Cortex of kidney (tissue), 1 donor: ENCODE measurements around the gene RRP1.

Experiments
- DNase-seq: peaks from one replicate; lab custom pipeline; 2025; lab: John Stamatoyannopoulos, UW

The RRP1 gene, protein sequence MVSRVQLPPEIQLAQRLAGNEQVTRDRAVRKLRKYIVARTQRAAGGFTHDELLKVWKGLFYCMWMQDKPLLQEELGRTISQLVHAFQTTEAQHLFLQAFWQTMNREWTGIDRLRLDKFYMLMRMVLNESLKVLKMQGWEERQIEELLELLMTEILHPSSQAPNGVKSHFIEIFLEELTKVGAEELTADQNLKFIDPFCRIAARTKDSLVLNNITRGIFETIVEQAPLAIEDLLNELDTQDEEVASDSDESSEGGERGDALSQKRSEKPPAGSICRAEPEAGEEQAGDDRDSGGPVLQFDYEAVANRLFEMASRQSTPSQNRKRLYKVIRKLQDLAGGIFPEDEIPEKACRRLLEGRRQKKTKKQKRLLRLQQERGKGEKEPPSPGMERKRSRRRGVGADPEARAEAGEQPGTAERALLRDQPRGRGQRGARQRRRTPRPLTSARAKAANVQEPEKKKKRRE

GRCh38 chr21:43789276-43790009, at the start of gene RRP1:
Gene RRP1, plus strand, starts transcription at chr21:43789577. Its CDS starts 53 bp downstream, at chr21:43789630.
- peak; percentile 30 for DNase-seq

GRCh38 chr21:43739621-43740435, 49.5 kb upstream of the RRP1 start:
- DNase-seq, result no peak

GRCh38 chr21:43740497-43741156, 48.8 kb upstream of the RRP1 start:
- DNase-seq, result no peak

- DNase-seq, result no peak
Measured at GRCh38 chr21:43741423-43742096, 47.8 kb upstream of the RRP1 start.

DNA sequence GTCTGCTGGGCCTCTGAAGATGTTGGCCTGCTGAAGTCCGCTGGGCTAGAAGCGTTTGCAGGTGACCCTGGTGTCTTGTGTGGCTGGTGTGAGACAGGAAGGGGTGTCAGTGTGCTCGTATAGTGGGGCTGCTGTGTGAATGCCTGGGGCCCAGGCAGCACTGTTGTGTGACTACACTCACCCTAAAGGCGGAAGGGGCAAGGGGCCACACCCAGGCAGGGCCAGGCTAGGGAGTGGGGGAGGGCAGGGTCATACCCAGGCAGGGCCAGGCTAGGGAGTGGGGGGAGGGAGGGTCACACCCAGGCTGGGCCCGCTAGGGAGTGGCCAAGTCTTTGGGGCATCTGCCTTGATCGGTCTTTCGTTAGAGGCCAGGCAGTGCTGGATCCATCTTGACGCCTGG, 45.4 kb upstream of the RRP1 start:
- no peak for DNase-seq

DNA sequence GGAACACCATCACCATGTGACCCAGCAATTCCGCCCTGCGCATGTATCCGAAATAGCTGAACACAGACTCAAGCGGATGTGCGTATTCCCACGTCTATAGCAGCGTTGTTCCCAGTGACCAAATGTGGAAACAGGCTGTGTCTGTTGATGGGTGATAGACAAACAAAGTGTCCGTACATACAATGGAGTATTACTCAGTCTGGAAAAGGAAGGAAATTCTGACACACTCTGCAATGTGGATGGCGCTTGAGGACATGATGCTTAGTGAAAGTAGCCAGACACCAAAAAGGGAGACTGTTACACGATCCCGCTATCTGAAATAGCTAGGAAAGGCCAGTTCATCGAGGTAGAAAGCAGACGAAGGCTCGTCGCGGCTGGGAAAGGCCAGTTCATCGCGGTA, 44.7 kb upstream of the RRP1 start:
- DNase-seq, result no peak

DNA sequence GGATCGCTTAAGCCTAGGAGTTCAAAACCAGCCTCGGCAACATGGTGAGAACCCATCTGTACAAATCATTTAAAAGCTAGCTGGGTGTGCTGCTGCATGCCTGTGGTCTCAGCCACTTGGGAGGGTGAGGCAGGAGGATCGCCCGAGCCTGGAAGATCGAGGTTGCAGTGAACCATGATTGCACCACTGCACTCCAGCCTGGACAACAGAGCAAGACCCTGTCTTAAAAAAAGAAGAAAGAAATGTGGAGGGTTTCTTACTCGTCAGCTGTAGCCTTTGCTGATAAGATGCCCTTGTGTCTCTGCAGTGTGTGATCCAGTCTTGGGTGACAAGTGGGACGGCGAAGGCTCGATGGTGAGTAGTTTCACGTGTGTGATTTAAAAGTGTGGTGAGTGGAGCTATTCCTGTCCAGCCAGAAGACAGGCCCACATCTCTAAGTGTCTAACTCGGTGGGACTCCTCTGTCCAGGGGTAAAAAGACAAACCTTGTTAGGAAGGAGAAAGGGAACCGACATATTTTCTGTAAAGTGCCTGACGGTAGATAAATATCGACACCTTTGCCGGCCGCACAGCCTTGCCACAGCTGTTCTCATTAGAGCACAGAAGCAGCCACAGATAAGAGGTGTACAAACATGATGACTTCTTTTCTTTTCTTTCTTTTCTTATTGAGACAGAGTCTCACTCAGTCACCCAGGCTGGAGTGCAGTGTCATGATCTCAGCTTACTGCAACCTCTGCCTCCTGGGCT, 43.4 kb upstream of the RRP1 start:
- no peak for DNase-seq

DNA sequence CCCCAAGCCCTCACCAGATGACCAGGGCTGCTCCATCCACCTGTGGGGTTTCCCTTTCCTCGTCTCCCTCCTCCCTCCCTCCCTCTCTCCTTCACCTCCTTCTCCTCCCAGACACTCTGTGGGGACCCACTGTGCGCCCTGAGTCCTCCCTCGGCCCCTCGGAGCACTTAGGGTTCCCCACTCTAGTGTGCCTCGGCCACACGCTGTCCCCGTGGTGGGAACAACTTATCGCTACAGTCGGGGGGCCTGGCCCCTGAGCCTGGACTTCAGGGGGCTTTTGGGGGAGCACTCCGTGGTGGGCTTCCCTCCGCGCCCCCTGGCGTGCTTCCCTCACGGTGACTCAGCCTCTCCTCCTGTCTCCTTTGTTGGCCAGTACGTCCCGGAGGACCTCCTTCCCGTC, 40.8 kb upstream of the RRP1 start:
- DNase-seq, result no peak

DNA sequence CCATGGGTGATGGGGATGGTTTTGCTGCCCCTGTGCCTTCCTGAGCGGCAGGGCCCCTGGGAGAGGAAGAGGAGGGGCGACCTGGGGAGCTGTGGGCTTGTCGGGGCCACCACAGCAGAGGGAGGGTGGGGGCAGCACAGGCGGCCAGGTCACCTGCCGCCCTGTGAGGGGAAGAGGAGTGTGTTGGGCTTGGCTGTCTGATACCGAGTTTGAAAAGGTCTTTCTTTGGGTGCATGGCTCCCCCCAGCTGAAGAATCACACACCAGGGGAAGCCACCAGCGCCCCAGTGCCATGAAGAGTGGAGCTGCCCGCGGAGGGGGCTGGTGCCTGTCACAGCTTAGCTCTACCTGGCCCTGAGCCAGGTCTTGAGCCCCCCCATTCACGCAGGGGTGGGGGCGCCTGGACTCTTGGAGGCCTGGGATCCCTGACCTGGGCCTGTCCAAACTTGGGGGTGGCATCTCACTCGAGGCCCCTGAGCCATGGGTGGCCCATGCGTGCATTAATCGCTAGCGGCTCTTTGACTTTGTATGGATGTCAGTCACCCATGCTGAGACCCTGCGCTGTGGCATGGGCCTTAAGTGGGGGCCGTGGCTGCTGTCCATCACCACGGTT, 39.6 kb upstream of the RRP1 start:
- DNase-seq, result no peak

DNA sequence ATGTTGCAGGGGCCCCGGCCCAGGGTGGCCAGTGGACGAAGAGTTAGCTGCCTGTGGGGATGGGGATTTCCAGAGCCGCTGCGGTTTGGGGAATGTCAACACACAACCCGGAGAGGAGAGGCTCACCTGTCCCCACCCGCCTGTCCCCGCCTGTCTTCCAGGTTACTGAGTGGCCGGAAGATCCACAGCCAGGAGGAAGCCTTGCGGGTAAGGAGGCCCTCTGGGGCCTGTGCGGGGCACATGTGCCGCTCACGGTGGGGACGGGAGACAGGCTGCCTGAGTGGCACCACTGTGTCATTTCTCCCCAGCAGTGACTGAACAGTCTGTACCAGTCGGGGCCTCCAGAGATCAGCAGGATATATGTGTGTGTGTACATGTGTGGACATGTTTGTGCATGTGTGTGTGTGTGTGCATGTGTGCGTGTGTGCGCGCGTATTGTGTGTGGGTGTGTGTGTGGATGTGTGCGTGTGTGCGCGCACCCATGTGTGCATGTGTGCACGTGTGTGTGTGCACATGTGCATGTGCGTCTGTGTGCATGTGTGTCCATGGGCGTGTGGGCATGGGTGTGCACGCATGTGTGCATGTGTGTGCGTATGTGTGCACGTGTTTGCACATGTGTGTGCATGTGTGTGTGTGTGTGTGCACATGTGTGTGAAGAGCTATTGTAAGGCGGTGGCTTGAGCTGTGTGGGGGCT, 38.9 kb upstream of the RRP1 start:
- DNase-seq, result no peak

DNA sequence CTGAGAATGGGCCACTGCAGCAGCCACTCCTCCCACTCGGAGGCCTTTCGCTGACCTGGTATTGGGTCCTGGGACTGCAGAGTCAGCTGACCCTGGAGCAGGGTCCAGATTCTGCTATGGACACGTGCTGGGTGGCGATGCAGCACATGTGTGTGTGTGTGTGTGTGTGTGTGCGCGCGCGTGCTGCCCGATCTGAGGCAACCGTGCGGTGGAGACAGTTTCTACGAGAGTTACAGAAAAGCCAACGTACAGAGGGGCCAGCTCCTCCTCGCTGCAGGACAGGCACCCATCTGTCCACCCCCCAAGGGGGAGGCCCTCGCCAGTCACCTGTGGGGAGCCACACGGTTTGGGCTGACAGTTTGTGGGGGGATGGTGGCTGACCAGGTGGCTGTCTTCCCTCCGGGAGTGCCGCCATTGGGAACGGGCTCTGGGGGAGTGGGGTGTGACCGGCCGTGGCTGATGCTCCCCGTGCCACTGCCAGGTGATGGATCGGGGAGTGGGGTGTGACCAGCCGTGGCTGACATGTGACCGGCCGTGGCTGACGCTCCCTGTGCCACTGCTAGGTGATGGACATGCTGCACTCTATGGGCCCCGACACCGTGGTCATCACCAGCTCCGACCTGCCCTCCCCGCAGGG, 37.3 kb upstream of the RRP1 start:
- no peak for DNase-seq

- no peak for DNase-seq
Measured at GRCh38 chr21:43752758-43753438, 36.5 kb upstream of the RRP1 start.

GRCh38 chr21:43753439-43753799, 36.0 kb upstream of the RRP1 start:
- DNase-seq, result no peak

DNA sequence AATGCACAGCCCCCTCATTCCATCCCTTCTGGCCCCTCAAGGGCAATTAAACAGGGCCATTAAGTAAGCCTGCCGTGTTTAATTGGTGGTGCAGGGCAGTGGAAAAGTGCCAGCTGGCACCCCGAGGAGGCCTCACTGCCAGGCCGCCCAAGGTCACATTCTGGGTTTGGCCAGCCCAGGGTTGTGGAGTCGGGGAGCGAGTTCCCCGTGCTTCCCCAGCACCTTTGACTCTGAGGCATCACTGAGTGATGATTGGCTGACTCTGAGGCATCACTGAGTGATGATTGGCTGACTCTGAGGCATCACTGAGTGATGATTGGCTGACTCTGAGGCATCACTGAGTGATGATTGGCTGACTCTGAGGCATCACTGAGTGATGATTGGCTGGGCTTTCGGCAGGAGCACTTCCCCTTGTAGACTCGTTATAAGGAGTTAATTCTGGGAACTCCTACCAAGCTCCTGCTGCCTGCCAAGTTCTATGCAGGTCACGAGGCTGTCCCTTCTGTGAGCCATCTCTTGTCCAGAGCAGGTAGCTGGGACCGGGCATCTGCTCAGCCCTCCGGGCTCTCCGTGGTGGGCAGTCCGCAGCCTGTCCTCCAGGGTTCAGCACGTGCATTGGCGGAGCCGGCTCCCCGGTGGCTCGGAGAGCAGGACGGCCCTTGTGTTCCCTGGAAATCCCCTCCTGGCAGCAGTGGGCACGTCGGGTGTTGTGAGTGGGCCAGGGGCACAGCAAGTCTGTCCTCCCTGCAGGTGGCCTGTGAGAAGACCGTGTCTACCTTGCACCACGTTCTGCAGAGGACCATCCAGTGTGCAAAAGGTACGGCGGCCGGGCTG, 34.2 kb upstream of the RRP1 start:
- DNase-seq, result no peak

DNA sequence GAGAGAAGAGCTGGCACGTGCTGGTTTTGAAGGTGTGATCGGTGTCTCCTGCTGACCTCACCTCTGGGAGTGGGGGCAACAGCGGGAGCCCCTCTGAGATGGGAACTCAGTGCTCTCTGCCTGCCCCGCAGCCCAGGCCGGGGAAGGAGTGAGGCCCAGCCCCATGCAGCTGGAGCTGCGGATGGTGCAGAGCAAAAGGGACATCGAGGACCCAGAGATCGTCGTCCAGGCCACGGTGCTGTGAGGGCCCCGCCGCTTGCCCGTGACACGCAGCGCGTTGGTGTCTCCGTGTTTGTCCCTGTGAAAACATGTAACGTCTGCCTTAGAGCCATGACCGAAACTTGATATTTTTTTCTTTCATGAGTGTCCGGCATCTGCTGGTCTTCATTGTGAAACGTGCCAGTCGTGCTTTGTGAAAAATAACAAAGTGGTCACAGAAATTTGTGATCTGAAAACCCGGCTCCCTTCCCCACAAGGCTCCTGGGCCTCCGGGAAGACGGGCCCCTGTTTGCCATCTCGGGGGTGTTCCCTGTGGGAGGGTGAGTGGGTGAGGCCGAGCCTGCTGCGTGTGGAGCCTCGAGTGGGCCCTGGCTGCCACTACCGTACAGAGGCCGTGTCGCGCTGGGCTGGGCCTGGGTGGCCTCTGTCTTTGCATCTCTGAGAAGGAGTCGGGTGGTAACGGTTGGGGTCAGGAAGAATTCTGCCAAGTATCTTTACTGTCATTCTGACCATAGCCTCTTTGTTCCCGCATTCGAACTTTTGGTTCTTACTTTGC, 33.4 kb upstream of the RRP1 start:
- no peak for DNase-seq

GRCh38 chr21:43757601-43758000, 31.8 kb upstream of the RRP1 start:
- no peak for DNase-seq

DNA sequence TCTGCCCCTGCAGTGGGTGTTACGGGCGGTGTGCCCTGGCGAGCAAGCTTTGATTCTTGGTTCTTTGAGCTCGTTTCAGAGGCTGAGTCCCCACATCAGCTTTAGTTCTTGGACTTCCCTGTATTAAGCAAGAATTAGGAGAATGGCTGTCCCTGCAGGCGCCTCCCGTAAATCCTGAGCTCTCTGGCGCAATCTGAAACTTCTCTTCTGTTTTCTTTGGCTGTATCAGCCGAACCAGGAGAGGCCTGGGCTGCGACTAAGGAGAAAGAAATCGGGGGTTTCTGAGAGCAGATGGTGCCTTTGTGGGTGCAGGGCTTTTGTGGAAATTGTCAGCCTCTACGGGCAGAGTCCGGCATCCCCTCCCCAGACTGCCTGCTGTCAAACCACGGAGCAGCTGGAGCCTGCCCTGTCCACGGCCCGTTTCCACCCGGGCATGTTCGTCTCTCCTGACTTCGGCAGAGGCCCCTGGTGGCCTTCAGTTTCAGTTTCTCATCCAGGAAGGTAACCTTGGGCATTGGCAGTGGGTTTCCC, 31.2 kb upstream of the RRP1 start:
- DNase-seq, result no peak
